GM19035 (cell line): ENCODE results near the gene LRRC10B.

Experiments
- ATAC-seq: cut with Tn5 transposase; IDR thresholded peaks from one replicate; pipeline ENCODE4 v1.9.1; 2021; ENCODE audit not compliant: unreplicated experiment

LRRC10B gene

DNA sequence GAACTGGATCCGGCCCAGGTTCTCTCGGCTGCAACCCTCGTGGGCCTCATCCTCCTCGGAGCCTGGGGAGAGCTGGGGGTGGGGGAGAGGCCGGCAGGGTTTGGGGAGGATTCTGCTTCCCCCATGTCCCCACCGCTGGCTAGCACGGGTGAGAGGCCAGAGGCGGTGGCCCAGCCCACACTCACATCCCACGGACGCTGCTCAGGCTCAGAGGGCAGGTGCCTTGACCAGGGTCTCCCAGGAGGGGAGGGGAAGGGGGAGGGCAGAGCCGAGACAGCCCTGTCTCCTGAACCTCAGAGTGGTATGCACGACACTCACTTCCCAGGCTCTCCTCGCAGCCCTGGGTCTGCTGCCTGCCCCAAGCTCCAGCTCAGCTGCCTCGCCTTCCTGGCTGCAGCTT lies 19.6 kb downstream of the LRRC10B start:
- ATAC-seq, result no peak

DNA sequence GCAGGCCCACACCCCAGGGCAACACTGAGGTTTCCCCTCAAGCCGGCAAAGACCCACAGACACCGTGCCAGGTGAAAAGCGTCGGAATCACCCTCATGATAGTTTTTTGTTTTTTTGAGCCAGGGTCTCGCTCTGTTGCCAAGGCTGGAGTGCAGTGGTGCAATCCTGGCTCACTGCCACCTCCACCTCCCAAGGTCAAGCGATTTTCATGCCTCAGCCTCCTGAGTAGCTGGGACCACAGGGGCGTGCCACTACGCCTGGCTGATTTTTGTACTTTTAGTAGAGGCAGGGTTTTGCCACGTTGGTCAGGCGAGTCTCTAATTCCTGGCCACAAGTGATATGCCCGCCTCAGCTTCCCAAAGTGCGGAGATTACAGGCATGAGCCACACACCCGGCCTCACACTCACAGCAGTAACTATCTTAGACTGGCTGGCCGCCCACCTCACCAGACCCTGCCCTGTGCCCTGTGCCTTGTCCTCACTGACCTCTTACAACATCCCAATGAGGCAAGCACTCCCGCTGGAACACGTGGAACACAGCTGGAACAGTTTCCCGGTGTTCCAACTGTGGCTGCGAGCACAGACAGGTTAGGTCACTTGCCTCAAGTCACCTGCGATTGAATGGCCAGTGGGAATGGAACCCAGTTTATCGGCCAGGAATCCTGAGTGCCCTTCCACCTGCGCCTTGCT lies 21.1 kb downstream of the LRRC10B start:
- ATAC-seq, result no peak

DNA sequence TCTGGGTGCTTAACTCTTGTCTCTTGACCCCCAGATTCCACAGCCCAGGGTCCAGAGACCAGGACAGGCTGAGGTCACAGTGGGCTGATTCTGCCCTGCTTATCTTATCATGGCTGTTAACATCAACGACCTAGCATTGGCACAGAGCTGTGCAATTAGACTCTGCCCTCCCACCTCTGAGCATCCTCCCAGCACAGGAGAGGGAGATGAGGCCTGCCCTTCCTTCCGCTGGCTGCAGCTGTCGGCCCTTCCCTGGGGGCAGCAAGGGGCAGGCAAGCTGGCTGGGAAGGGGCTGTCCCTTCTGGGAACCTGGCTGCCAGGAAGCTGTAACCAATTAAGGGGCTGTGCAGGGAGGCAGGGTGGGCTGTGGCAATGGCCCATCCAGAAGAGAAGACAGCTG lies 22.5 kb downstream of the LRRC10B start:
- ATAC-seq, result no peak

DNA sequence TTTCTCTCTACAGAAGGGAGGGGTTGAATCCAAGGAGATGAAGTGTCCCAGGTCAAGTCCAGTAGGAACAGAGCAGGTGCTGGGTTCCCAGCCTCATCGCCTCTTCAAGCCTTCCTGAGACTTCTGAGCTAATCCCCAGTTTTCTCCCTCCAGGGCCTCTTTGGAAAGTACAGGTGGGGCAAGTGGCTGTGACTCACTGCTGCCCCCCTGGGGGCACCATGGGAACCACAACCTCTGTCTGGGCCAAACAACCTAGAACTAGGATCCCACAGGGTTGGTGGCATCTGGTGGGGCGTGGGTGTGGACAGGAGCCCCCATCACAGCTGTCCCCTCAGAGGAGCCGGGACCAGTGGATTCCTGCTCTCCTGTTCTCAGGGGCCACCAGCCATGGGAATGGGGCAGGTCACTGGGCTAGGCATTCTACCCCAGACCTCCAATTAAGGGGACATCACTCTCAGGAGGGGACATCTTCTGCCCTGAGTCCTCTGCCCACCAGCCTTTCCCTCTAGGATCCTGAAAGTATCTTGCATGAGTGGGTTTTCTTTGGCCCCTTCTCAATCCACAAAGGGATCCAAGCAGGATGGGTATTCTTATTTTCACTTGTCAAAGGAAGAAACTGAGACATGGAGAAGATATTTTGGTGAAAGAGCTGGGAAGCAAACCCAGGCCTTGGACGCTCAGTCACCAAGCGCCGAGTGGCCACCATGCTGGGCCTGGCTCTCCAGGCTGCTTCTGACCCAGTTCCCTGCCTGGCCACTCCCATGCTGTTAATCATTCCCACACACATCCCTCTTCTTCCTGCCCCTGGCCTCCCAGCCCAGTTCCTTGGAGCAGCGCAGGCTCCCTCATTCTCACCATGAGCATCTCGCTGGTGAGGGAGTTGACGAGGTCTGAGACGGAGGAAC lies 23.8 kb downstream of the LRRC10B start:
- ATAC-seq, result no peak

DNA sequence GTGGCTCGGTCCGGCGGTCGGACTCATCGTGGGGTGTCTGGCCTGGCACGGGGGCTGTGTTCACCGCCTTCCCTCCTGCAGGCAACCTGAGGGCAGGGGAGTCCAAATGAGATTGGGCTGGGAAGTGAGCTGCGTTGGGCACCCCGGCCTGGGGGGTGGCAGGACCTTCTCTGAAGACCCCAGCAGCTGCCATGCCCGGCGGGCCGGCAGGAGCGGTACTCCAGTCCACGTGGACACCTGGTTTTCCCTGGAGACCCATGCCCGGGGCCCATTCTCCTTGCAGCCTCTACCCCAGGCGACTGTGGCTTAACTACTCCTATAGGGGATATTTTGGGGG lies 24.5 kb downstream of the LRRC10B start:
- no peak for ATAC-seq

DNA sequence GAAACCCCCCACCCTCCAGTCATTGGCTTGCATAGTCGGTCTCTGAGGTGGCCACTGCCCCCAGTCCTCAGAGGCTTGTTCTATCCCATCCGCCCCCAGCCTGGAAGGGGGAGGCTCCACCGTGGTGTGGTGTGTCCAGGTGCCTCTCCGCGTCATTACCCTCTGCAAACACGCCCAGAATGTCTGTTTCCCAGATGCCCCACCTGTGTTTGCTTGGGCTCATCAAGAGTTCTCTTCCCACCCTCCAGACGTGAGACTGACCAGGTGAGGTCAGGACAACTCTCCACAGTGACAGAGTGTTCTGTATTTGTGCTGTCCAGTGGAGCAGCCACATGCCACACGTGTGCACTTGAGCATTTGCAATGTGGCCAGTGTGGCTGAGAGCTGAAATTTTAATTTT lies 24.9 kb downstream of the LRRC10B start:
- ATAC-seq, result no peak

DNA sequence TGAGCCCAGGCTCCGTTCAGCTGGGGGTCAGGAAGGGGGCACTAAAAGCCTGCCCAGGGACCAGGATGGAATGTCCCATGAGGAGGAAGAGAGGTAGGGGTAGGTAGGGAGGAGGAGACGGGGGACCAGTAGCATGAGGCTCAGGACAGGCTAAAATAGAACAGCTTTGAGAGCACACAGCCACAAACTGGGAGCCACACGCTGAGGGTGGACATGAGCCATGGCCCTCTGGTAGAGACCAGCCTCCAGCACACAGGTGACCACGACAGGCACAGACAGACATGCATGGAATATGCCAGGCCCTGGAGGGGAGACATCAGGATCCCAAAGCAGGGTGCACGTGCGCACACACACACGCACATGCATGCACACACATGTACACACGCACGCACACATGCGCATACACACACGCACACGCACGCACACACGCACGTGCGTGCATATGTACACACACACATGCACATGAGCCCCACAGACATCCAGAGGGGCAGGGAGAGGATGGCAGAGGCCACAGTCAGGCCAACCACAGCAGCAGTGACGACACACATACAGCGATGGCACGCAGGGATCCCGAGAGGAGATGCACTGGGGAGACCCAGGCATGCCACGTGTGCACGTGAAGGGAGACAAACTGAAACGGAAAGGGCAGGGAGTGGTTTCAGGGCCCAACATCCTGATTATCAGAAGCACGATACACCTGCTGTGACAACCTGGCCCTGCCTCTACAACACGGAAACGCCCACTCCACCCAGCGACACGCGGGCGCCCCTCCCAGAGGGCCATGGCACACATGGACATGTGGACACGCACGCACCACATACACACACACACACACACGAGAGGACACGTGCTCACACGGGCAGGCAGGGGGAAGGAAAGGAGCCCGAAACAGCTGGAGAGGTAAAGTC lies 25.7 kb downstream of the LRRC10B start:
- no peak for ATAC-seq

DNA sequence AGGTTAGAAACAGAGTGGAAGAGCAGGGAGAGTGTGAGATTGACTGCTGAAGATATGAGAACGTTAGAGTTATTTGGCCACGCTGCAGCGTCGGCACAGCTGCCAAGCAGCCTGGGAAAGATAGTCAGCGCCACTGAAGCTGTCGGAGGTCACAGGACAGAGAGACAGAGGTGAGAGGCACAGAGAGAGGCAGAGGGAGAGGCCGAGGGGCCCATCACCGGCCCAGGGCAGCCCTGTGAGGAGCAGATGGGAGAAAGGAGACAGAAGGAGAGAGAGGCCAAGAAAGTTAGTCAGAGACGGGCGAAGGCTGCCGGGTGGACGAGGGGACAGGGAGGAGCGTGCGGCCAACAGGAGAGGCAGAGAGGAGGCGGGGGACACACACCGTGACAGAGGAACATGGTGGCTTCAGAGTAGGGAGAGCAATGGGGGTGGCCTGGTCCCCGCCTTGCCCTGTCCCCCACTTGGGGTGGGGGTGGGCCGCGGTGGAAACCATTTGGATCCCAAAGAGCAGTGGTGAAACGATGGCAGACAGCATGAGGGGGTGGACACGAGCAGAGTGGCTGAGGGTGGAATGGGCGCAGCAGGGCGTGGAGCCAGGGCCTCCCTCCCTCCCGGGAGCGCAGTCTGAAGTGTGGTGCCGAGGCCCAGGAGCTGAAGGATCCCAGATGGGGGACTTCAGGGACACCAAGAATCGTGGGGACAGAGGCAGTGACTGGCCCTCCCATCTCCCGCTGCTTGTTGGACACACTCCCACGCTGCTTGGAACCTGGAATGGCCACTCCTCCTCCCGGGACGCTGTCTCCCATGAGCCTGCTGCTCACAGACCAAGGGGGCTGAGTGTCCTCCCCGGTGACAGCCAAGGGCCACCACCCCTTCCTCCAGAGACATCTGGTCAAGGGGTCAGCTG lies 26.6 kb downstream of the LRRC10B start:
- ATAC-seq, result no peak

DNA sequence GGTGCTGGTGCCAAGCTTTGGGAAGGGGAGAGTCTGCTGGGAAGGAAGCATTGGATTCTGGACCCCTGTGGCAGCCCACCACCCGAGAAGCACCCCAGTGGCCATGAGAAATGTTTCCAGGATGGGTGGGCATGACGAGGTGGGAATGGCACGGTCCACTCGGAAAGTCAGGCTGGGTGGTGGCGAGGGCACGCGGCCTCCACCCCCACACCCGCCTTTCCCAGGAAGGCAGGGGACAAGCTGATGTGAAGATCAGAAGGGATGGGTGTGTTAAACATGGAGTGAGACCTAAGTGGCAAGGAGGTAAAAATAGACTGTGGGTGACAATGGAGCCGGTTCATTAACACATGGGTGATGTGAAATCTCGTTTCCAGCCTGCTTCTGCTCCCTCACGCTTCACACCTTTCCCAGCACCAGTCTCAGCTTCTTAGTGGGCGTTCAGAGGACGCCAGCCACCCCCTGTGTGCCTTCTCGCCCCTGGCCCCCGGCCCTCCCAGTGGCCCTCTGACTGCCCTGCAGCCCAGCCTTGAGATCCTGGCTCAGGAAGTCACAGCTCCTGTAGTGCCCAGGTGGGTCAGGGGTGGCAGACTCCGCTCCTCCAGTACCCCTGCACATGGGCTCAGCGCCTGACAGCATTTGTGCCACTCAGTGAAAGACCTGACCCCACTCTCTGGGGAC lies 27.6 kb downstream of the LRRC10B start:
- ATAC-seq, result no peak

DNA sequence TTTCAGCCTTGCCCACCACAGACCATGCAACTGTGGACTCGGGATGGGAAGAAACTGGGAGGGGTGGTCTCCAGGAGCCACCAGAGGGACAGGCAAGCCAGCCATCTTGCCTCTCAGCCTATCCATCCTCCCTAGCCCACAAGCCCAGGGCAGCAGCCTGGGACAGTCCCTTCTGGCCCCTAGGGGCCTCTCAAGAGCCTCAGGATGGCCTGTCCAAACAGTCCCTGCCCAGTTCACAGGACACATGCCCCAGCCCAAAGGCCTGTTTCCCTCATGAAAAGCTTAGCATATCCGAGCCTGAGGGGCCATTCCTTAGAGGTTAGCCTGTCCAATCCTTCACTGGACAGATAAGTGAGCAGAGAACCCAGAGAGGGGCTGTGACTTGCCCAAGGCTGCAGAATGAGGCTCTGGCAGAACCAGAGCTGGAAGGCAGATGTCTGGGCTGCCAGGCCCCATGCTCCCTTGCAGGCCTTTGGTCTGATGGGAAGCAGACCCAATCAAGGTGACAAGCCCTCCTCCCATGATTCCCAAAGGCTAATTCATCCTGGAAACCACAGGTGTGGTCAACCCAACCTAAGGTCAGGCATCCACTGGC lies 28.2 kb downstream of the LRRC10B start:
- no peak for ATAC-seq

DNA sequence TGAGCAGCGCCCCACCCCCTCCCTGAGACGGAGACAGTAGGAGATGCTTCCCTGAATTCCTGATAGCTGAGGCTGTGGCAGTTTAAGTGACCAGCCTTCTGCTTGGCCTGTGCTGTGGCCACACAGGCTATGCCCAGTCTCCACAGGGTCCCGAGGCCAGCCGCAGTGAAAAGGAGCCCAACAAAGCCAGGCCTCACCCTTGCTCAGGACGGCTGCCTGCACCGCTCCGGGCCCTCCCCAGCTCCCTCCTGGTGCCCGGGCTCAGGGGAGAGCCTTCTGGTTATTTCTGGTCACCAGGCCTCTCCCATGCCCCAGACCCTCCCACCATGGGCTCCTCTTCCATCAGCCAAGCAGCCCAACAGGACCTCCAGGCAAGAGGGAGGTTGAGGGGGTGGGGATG lies 28.8 kb downstream of the LRRC10B start:
- no peak for ATAC-seq

DNA sequence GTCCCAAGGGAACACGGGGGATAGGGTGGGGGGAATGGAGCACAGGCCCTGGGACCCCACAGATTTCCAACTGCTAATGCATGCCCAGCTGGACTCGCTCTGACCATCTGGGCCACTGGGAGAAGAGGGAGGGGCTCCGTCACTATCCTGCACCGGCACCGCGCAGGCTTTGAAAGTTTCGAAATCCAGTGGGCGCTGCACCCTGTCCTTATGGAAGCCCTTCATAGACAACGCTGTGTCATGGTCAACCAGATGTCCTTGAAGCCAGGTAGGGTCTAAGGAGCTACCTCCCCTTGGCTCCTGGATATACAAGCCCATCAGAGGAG lies 30.1 kb downstream of the LRRC10B start:
- ATAC-seq, result no peak

DNA sequence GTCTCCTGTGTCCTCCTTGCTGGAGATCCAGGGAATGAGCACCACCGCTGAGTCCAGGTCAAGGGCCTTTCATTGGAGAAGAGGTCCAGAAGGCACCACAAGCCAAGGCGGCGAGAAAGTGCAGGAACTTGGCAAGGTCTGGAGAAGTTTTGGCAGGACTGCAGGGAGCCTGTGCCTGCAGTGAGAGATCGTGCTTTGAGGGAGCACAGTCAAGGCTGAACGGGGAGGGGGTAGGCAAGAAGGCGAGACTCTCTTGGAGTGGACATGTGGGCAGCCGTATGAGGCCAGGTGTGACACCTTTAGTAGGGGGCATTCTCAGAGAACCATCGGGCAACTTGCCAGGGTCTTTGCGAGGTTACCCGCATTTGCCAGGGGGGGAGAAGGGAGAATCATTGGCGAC lies 30.5 kb downstream of the LRRC10B start:
- ATAC-seq, result no peak

DNA sequence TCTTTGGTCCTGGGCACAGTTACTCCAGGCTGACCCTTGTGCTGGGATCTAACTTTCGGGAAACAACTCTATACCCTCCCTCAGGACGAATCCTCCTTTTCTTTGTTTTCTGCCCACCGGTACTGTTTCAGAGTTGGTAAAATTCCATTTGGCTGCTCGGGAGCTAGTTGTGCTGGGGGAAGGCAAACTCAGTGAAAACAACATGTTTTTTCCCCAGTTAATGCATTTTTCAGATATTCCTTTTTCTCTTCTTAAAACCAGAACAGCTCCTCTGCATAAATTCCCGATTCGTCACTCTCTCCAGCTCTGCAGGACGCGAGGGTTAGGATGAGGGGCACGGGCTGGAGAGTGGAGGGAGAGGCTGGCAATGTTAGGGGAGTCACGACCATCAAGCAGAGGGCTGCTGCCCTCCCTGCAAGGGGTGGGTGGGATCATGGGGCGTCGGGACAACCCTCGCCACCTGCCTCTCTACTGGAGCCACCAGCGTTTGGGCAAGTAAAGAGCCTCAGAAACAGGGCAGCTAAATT lies 31.3 kb downstream of the LRRC10B start:
- no peak for ATAC-seq

DNA sequence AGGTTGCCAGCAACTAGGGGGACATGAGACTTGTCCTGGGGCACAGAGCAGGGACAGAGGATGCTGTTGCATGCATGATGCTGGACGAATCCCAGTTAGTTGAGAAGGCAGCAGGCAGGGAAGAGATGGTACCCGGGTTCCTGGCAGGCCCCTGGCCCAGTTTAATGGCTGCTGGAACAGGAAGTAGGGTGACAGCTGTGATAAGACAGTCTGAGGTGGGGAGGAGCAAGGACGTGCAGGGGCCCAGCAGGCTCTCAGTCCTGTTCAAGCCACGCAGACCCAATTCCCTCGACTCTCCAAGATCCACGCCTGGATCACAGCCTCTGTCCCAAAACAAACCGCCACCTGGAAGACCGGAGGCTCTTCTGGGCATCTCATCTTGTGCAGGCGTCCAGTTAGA lies 32.0 kb downstream of the LRRC10B start:
- no peak for ATAC-seq

DNA sequence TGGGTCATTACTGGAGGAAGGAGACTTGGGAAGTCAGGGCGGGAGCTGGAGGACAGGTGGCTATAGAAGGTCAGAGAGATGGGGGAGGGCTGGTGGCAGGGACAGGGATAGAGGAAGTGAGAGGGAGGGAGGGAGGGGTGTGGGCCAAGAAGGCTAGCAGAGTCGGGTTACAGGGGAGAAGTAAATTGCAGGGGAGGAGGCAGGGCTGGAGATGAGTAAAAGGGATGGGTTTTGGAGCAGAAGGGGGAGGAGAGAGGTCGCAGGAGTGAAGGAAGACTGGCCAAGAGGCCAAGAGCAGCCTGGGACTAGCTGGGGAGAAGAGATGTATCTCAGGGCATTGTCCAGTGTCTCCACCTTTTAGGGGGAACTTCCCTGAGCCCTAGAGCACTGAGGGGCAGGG lies 33.0 kb downstream of the LRRC10B start:
- no peak for ATAC-seq

DNA sequence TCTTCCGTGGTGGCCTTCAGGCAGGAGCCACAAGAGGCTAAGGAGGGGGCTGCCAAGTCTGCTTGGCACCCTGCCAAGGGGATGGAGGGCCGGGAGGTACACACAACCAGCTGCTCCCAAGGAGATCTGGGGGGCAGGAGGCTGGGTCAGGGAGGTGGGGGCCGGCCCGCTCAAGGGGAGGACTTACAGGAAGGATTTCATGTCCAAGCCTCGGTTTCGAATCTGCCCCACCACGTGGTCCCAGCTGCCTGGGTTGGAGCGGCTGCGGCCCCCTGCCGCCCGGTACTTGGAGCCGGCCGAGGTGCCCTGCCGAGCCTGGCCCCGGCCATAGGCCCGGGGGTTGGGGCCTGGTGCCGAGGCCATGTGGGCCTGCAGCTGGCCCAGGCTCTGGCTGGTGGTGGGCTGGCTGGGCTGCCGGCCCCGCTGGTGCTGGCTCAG lies 33.5 kb downstream of the LRRC10B start:
- no peak for ATAC-seq

DNA sequence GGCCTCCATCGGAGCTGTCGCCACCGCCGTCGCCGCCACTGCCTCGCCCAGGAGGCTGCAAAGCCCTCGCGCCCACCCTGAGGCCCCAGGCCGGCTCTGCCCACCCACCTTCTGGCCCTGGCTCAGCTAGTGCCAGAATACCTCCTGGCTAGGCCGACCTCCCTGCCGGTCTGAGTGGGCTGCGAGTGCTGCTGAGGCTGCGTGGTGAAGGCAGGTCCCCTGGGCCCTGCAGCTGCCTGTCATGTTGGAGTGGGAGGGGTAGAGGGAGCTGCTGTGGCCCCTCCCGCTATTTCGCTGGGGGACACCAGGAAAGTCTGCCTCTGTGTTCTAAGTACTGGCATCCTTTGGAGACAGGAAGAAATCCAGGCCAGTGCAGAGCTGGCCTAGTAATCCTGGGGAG lies 34.2 kb downstream of the LRRC10B start:
- ATAC-seq, result no peak

DNA sequence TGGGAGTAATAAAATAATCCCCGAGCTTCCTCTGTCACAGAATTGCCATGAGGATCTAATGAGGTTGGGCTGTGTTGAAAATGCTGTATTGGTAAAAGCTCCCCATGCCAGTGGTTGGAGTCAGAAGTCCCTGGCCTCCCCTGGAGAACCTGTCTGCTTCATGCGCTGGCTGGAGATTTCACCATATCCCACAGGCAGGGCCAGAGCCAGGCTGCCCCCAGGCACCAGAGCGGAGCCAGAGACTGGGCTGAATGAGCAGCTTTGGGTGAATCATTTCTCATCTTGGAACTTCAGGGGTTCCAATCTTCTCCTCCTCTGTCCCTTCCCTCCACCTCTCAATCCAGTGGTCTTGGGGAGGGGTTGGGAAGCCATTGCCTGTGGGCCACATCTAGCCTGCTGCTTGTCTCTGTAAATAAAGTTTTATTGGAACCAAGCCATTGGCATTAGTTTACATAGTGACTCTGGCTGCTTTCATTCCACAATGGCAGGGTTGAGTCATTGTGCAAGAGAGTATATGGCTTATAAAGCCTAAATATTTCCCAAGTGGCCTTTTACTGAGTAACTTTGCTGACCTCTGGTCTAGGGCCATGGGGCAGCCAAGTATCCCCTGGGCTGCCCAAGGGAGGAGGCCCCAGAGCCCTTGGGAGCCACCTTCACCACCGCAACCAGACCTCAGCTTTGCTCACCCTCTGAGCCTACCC lies 35.2 kb downstream of the LRRC10B start:
- ATAC-seq, result no peak
